Lower lobe of right lung (tissue), 2 donors: ENCODE measurements around the gene HCRTR1. TPM values are rescaled to one million over a fixed set of nuclear protein-coding genes. Genes with fewer than 3 reads are reported as not detected.
A peak's percentile ranks its signal among the peaks of the same experiment; 100 is the strongest.
"Not testable (repeated sequence)": the region's sequence is repeated elsewhere in the genome, so short reads cannot be mapped to it uniquely, and the experiment has no call there.

Experiments
- ATAC-seq, 2 donors: fragments of 200-7000 bp; cut with Tn5 transposase; one replicate each; pipeline ENCODE4 v1.9.1; 2020 to 2022; ENCODE audit warnings: mild to moderate bottlenecking in 2 of 2, moderate library complexity in 2 of 2
- DNase-seq: peaks from one replicate; pipeline ENCODE4 v3.0.0-alpha.2; 2020
- H3K27ac ChIP-seq: fragments of 200-600 bp; one replicate; pipeline ENCODE4 v1.8.0; 2022
- H3K27me3 ChIP-seq: fragments of 200-600 bp; one replicate; pipeline ENCODE4 v1.8.0; 2022; ENCODE audit warnings: low read depth
- H3K36me3 ChIP-seq: fragments of 200-600 bp; one replicate; pipeline ENCODE4 v1.8.0; 2022; ENCODE audit warnings: mild to moderate bottlenecking
- H3K4me1 ChIP-seq: fragments of 200-600 bp; one replicate; pipeline ENCODE4 v1.8.0; 2022
- H3K4me3 ChIP-seq: fragments of 200-600 bp; one replicate; pipeline ENCODE4 v1.8.0; 2022; ENCODE audit warnings: mild to moderate bottlenecking
- H3K9me3 ChIP-seq: fragments of 200-600 bp; one replicate; pipeline ENCODE4 v1.8.0; 2022
- CTCF ChIP-seq: fragments of 200-600 bp; IDR thresholded peaks from one replicate; pipeline ENCODE4 v1.8.0; 2022; ENCODE audit warnings: antibody characterized with exemption, mild to moderate bottlenecking
- intact Hi-C: fragments of 100-400 bp; cut with DNase I; formaldehyde crosslinking; loops from one replicate; pipeline ENCODE4 v1.11.0; 2022
- total RNA-seq: library from RNA; stranded (reverse); fragmentation: NEBNext Ultra II Directional; extraction: Animal tissue kit (Norgen Biotek cat#: 25700); gene quantifications from one replicate; pipeline ENCODE4 v1.2.1, GENCODE V29; 2021
- donor health status: DM: no; HTN: yes; CAD: no; lungs with severe emphysema.

HCRTR1 gene
- total RNA-seq, 1 donor from 2014 or later = not detected

GRCh38 chr1:31583995-31584868 lies 33.3 kb upstream of the HCRTR1 start:
- Histone ChIP-seq H3K9me3 (no peaks in the 10 kb centered on the region), H3K36me3 (peaks cover 29% of the 10 kb centered on the region), H3K4me3 (peak overlapping the region; percentile 19), H3K27ac (peak overlapping the region; percentile 60), H3K27me3 (peaks cover 14% of the 10 kb centered on the region), H3K4me1 (peaks cover 48% of the 10 kb centered on the region)
- ATAC-seq = peak; percentile 49 to 53
- peak; percentile 86 for DNase-seq
- intact Hi-C loops = no loop called here
- TF ChIP-seq CTCF = no peak

- DNase-seq (no peak), ATAC-seq (no peak)
- peaks cover 51% of the 10 kb centered on the region for H3K4me1 ChIP-seq
These were observed 32.4 kb upstream of the HCRTR1 start for GRCh38 chr1:31584869-31585735.

DNA sequence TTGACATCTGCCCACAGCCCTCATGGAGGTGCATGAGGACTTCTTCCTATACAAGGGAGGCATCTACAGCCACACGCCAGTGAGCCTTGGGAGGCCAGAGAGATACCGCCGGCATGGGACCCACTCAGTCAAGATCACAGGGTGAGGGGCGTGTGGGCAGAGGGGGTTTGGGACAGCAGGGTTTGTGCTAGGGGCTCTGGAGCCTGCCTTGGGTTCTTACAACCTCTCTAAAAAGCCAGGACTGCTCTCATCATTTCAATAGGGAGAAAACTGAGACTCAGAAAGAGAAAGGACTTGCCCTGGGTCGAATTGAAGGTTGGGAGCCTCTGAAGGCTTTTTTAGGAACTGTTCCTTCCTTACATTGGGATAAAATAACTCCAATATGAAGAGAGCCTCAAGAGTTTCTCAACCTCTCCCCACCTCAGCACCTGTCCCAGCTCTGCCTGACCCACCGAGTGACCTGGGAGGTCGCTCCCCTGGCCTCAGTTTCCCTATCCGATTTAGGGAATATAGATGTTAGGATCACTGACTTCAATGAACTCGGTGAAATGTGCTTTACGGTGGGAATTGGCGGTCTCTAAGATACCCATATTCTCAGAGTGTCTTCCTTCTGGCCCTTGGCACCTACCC lies 31.6 kb upstream of the HCRTR1 start:
- H3K27me3 ChIP-seq = peaks cover 16% of the 10 kb centered on the region
- H3K36me3 ChIP-seq = peaks cover 29% of the 10 kb centered on the region
- no peak for TF ChIP-seq CTCF
- no peak for DNase-seq
- peaks cover 51% of the 10 kb centered on the region for H3K4me1 ChIP-seq
- H3K4me3 ChIP-seq = no peak overlapping the region
- H3K9me3 ChIP-seq = no peaks in the 10 kb centered on the region
- intact Hi-C loops = no loop called here
- ATAC-seq = no peak
- no peak overlapping the region for H3K27ac ChIP-seq

More at GRCh38 chr1:31584869-31585735, 32.4 kb upstream of the HCRTR1 start:
- H3K27me3 ChIP-seq = peaks cover 16% of the 10 kb centered on the region
- peak overlapping the region; percentile 14 for H3K4me3 ChIP-seq
- intact Hi-C loops = no loop called here
- no peak for TF ChIP-seq CTCF
- peaks cover 29% of the 10 kb centered on the region for H3K36me3 ChIP-seq
- H3K9me3 ChIP-seq = no peaks in the 10 kb centered on the region
- peak overlapping the region; percentile 60 for H3K27ac ChIP-seq

DNA sequence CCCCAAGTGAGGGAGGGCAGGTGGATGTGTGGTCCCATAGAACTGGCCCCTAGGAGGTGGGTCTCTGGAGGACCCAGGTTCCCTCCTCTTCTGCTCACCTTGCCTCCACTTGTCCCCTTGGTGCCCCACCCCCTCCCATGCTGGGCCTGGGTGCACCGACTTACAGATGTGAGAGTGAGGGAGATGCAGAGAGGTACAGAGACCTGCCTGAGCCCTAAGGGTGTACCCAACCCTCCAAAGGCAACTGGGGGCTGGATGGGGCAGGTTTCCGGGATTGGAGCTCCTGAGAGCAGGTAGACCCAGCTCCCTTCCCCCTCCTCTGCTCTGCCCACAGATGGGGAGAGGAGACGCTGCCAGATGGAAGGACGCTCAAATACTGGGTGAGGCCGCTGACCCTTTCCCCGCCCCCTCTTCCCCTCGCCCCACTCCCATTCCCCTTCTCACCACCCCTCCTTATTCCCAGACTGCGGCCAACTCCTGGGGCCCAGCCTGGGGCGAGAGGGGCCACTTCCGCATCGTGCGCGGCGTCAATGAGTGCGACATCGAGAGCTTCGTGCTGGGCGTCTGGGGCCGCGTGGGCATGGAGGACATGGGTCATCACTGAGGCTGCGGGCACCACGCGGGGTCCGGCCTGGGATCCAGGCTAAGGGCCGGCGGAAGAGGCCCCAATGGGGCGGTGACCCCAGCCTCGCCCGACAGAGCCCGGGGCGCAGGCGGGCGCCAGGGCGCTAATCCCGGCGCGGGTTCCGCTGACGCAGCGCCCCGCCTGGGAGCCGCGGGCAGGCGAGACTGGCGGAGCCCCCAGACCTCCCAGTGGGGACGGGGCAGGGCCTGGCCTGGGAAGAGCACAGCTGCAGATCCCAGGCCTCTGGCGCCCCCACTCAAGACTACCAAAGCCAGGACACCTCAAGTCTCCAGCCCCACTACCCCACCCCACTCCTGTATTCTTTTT lies 30.8 kb upstream of the HCRTR1 start:
- peak overlapping the region; percentile 90 for H3K27ac ChIP-seq
- peaks cover 16% of the 10 kb centered on the region for H3K27me3 ChIP-seq
- H3K9me3 ChIP-seq = no peaks in the 10 kb centered on the region
- DNase-seq = no peak
- H3K36me3 ChIP-seq = peaks cover 29% of the 10 kb centered on the region
- TF ChIP-seq CTCF = no peak
- ATAC-seq = no peak
- intact Hi-C loops = no loop called here
- no peak overlapping the region for H3K4me3 ChIP-seq
- peaks cover 51% of the 10 kb centered on the region for H3K4me1 ChIP-seq

DNA sequence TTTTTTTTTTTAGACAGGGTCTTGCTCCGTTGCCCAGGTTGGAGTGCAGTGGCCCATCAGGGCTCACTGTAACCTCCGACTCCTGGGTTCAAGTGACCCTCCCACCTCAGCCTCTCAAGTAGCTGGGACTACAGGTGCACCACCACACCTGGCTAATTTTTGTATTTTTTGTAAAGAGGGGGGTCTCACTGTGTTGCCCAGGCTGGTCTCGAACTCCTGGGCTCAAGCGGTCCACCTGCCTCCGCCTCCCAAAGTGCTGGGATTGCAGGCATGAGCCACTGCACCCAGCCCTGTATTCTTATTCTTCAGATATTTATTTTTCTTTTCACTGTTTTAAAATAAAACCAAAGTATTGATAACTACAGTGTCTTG lies 30.2 kb upstream of the HCRTR1 start:
- intact Hi-C loops, H3K4me3 ChIP-seq, H3K9me3 ChIP-seq, DNase-seq, ATAC-seq: not testable (repeated sequence)
- Histone ChIP-seq H3K27me3 (peaks cover 16% of the 10 kb centered on the region), H3K27ac (peak overlapping the region; percentile 90), H3K4me1 (peaks cover 51% of the 10 kb centered on the region), H3K36me3 (peaks cover 29% of the 10 kb centered on the region)
